Glomerular visceral epithelial cell (primary cell): ENCODE measurements around the gene VWA5B1.

Source experiments
- DNase-seq: peaks from one replicate; pipeline ENCODE4 v3.0.0-alpha.2; 2016; ENCODE audit errors: extremely low spot score

VWA5B1 gene

GRCh38 chr1:20385630-20386029 is 95.0 kb downstream of the VWA5B1 start:
- no peak for DNase-seq

- DNase-seq, result no peak
Observed at GRCh38 chr1:20386323-20387081, 95.8 kb downstream of the VWA5B1 start.

GRCh38 chr1:20389571-20389970 is 98.9 kb downstream of the VWA5B1 start:
- DNase-seq, result no peak

GRCh38 chr1:20390589-20391331 is 100.1 kb downstream of the VWA5B1 start:
- DNase-seq, result no peak

GRCh38 chr1:20395255-20395654 is 104.6 kb downstream of the VWA5B1 start:
- DNase-seq, result no peak

- DNase-seq, result no peak
Observed at GRCh38 chr1:20398744-20399143, 108.1 kb downstream of the VWA5B1 start.

- DNase-seq, result no peak
Observed at GRCh38 chr1:20399196-20399595, 108.5 kb downstream of the VWA5B1 start.

- DNase-seq, result no peak
Observed at GRCh38 chr1:20399606-20400180, 109.0 kb downstream of the VWA5B1 start.

- DNase-seq, result no peak
Observed at GRCh38 chr1:20400341-20401177, 109.9 kb downstream of the VWA5B1 start.

GRCh38 chr1:20401405-20402010 is 110.8 kb downstream of the VWA5B1 start:
- DNase-seq, result no peak

GRCh38 chr1:20402585-20403422 is 112.1 kb downstream of the VWA5B1 start:
- no peak for DNase-seq

- DNase-seq, result no peak
Observed at GRCh38 chr1:20403423-20404145, 112.9 kb downstream of the VWA5B1 start.

- DNase-seq, result no peak
Observed at GRCh38 chr1:20404466-20404865, 113.8 kb downstream of the VWA5B1 start.
